Kidney glomerular epithelial cell (primary cell): ENCODE measurements around the gene TMPRSS11A.

Source experiments
- DNase-seq: peaks from one replicate; lab custom pipeline; 2025; lab: John Stamatoyannopoulos, UW

TMPRSS11A gene

GRCh38 chr4:67869580-67870190 is 93.6 kb downstream of the TMPRSS11A start:
- no peak for DNase-seq

GRCh38 chr4:67861513-67861912 is 101.8 kb downstream of the TMPRSS11A start:
- DNase-seq = no peak
